Measurements from ENCODE around the gene HOXB9. TPM values are rescaled to one million over a fixed set of nuclear protein-coding genes. Genes with fewer than 3 reads are reported as not detected.

The HOXB9 gene
- total and polyA plus RNA-seq, 9 of the 15 experiments (the other 6 are each of a cell fraction or from before 2014, with no cell fraction given), result 3.1 to 196 (median 77.6) TPM

DNA sequence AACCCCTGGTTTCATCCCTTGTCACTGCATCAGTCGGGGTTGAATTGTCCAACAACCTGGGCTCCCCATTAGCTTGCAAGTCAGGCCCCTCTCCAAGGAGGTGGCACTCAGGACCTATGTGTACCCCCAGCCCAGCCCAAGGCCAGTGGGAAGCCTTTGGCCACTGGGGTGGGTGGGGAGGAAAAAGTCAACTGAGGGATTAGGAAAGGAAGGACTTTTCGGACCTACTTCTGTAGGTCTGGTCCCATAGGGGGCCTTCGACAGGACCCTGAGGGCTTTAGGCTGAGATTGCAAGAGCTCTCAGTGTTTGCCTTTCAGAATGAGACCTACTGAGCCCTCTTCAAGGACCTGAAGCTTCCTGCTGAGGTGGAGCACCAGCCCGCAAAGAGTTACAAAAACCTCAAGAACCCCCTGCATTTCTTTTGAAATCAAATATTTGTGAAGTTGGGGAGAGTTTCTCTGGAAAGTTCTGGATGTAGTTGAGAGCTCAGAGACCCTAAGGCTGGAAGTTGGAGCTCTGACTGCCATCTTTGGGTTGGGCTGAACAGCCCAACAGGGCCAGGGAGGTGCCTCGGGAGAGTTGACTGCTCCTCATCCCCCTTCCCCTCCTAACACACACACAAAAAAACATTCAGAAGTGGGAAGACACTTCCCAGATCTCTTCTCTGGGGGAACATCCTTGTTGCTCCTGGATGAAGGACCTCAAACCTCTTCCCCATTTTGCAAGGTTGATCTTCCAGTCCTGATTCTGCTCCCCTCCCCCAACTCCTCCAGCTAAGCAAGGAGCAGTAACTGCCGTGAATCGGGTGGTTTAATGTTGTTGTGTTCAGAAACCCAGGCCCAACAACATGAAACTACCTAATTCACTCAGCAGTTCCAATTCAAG is 5.8 kb upstream of the HOXB9 start (continued):
- TF ChIP-seq ZNF23 (CRISPR knock-in tag; IDR thresholded peaks at IDR 0.05) (no peak), ZBTB11 (CRISPR knock-in tag; IDR thresholded peaks at IDR 0.05) (no peak), ZNF121 (CRISPR knock-in tag; conservative IDR thresholded peaks at IDR 0.05) (no peak), EZH2 (IDR thresholded peaks at IDR 0.05; ENCODE audit: borderline replicate concordance, low read depth, low read length) (no peak), ZNF318 (IDR thresholded peaks at IDR 0.05; ENCODE audit: borderline replicate concordance in 1 of 2, low read depth in 1 of 2) (no peak), NKRF (IDR thresholded peaks at IDR 0.05; ENCODE audit: borderline replicate concordance) (no peak), ZNF146 (CRISPR knock-in tag; IDR thresholded peaks at IDR 0.05; ENCODE audit: unreplicated experiment) (no peak), DMBX1 (CRISPR knock-in tag; IDR thresholded peaks at IDR 0.05; ENCODE audit: borderline replicate concordance) (0 out of 2 replicates have a peak, but pooled peaks have one; percentile 33), WHSC1 (IDR thresholded peaks at IDR 0.05; ENCODE audit: low read length) (no peak), PRPF4 (IDR thresholded peaks at IDR 0.05; ENCODE audit: insufficient read depth, low read depth, low read length, poor library complexity, severe bottlenecking) (no peak), ZNF384 (IDR thresholded peaks at IDR 0.05; ENCODE audit: low read depth, low read length) (no peak), RB1 (IDR thresholded peaks at IDR 0.05; ENCODE audit: low read depth) (no peak)

Data from K562 (cell line).